ENCODE results near the gene MIX23. TPM values are rescaled to one million over a fixed set of nuclear protein-coding genes. Genes with fewer than 3 reads are reported as not detected.

MIX23 gene
- total RNA-seq, 1 donor from 2014 or later: 28.6 TPM

DNA sequence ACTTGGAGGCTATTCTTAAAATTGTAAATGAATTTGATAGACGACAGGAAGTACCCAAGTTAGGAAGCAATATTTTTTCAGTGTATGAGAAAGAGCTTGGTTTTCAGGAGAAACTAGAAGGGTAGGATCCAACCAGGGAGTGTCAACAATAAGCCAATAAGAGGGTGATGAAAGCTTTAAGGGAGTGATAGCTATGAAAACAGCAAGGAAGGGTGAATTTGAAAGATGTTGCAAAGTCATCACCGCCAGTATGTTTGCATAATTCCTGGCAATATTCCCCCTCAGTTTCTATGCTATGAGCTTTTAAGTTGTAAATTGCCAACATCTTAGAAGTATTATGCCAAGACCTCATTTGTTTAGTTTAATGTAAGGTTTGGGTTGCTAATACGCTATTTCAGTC lies 69.8 kb downstream of the MIX23 start:
- DNase-seq: no peak
- ATAC-seq: no peak
- intact Hi-C loops (cut with micrococcal nuclease): no loop called here

DNA sequence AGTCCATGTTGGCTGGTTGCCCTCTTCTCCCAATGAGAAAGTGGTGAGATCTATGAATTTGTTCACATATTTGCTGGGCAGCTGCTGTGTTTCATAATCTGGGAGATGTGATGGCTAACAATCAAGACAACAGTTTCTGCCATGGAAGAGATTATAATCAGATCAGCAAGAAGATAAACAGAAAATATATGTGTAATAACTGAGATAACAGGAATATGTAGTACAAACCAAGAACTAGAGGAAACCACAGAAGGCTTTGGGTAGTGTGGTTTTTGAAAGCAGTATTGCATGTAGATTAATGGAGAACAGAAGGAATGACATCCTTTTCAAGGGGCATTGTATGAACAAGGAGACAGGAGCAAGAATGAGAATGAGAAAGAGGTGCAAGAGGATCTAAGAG lies 70.2 kb downstream of the MIX23 start:
- intact Hi-C loops (cut with micrococcal nuclease): no loop called here
- no peak for ATAC-seq

DNA sequence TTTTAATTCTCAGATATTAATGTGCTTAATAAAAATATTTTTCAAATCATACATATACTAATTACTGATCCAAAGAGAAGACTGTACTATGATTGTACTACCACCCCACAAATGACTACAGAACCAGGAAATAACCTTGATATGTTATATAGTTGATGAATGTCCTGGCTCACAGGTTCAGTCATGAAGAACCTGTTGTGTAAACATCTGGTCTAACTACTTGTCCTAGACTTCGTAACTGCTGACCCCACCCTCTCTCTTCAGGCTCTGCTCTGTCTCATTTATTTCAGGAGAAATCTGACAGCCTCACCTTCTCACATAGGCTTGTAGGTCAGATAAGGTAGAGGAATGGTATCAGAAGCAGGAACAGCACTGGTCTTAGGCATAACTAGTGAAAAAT lies 72.7 kb downstream of the MIX23 start:
- no peak for ATAC-seq
- no peak for DNase-seq
- intact Hi-C loops (cut with micrococcal nuclease): no loop called here

More for the DNA sequence above, 70.2 kb downstream of the MIX23 start:
- DNase-seq: no peak

Other genes starting within 250 kb of the MIX23 start
- gene CASR, start 199.6 kb downstream of the MIX23 start, total RNA-seq: not detected
- gene CSTA, start 58.0 kb downstream of the MIX23 start, total RNA-seq: 1.5 TPM
- gene FAM162A, start 951 bp upstream of the MIX23 start, total RNA-seq: 147 TPM
- 2.9 TPM for gene WDR5B, start 32.8 kb upstream of the MIX23 start, total RNA-seq
- 59.8 TPM for gene KPNA1, start 131.7 kb upstream of the MIX23 start, total RNA-seq
- gene PARP9, start 181.1 kb upstream of the MIX23 start, total RNA-seq: 11.8 TPM
- 10.5 TPM for gene DTX3L, start 181.1 kb upstream of the MIX23 start, total RNA-seq
- 0.52 TPM for gene PARP15, start 194.4 kb upstream of the MIX23 start, total RNA-seq

Measured in left ventricle myocardium superior (tissue), 1 donor.